ENCODE data around the gene TSHZ2. TPM values are rescaled to one million over a fixed set of nuclear protein-coding genes. Genes with fewer than 3 reads are reported as not detected.

The TSHZ2 gene
- total and polyA plus RNA-seq, 9 of the 15 experiments (the other 6 are each of a cell fraction or from before 2014, with no cell fraction given) = 0.03 to 0.20 (median 0.05) TPM; not detected in 4

DNA sequence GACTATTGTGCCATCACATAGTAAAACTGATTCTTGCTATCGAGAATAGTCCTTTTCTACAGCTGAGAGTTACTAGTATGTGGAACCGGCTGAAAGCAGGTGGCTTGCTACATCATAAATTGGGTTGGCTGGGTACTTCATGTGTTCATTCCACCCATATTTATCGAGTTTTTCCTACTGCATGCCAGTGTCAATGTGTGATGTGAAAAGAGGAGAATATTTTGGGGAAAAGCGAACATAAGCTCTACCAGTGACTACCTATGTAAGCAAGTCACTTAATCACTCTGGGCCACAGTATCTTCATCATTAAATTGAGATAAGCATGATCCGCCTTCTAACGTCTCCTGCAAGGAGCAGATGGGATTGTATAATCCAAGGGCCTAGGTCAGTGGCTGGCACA is 61.0 kb downstream of the TSHZ2 start (continued):
- TF ChIP-seq HBP1 (CRISPR knock-in tag; IDR thresholded peaks at IDR 0.05) (no peak), ETV1 (tag; conservative IDR thresholded peaks at IDR 0.05; ENCODE audit: low read depth) (no peak), MEF2D (tag; conservative IDR thresholded peaks at IDR 0.05; ENCODE audit: low read depth) (no peak)
- TF ChIP-seq, protein P1, sequence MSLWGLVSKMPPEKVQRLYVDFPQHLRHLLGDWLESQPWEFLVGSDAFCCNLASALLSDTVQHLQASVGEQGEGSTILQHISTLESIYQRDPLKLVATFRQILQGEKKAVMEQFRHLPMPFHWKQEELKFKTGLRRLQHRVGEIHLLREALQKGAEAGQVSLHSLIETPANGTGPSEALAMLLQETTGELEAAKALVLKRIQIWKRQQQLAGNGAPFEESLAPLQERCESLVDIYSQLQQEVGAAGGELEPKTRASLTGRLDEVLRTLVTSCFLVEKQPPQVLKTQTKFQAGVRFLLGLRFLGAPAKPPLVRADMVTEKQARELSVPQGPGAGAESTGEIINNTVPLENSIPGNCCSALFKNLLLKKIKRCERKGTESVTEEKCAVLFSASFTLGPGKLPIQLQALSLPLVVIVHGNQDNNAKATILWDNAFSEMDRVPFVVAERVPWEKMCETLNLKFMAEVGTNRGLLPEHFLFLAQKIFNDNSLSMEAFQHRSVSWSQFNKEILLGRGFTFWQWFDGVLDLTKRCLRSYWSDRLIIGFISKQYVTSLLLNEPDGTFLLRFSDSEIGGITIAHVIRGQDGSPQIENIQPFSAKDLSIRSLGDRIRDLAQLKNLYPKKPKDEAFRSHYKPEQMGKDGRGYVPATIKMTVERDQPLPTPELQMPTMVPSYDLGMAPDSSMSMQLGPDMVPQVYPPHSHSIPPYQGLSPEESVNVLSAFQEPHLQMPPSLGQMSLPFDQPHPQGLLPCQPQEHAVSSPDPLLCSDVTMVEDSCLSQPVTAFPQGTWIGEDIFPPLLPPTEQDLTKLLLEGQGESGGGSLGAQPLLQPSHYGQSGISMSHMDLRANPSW (CRISPR knock-in tag; IDR thresholded peaks at IDR 0.05) = no peak

GRCh38 chr20:53034899-53035298 is 62.7 kb downstream of the TSHZ2 start:
- TF ChIP-seq, protein P2, sequence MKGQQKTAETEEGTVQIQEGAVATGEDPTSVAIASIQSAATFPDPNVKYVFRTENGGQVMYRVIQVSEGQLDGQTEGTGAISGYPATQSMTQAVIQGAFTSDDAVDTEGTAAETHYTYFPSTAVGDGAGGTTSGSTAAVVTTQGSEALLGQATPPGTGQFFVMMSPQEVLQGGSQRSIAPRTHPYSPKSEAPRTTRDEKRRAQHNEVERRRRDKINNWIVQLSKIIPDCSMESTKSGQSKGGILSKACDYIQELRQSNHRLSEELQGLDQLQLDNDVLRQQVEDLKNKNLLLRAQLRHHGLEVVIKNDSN (CRISPR knock-in tag; IDR thresholded peaks at IDR 0.05) = no peak
- TF ChIP-seq ARID3B (CRISPR knock-in tag; IDR thresholded peaks at IDR 0.05; ENCODE audit: borderline replicate concordance) (no peak), FOXM1 (IDR thresholded peaks at IDR 0.05; ENCODE audit: low read depth) (no peak), FOXM1 (CRISPR knock-in tag; IDR thresholded peaks at IDR 0.05; ENCODE audit: low read depth) (no peak)
- H3K9me1 ChIP-seq (ENCODE audit: control insufficient read depth, insufficient read depth, low read length) = no peaks in the 10 kb centered on the region
- no peak overlapping the region for H3K9ac ChIP-seq (ENCODE audit: insufficient read depth in 1 of 2, low read depth in 2 of 2, low read length in 2 of 2)
- H3K4me2 ChIP-seq (ENCODE audit: insufficient read depth, low read length) = no peak overlapping the region
- in situ Hi-C loops (cut with MboI) = no loop called here
- no peak overlapping the region for H3K4me3 ChIP-seq
- no peaks in the 10 kb centered on the region for H3K79me2 ChIP-seq (ENCODE audit: control insufficient read depth, insufficient read depth, low read length)
- no peak for FAIRE-seq
- POLR2A ChIA-PET = no interaction called here
- no peak for ATAC-seq
- no peaks in the 10 kb centered on the region for H3K4me1 ChIP-seq (replicated peaks in 1 of 2; ENCODE audit: control insufficient read depth in 2 of 2, insufficient read depth in 2 of 2, low read length in 2 of 2)
- DNase-seq (ENCODE audit: extremely low read depth in 1 of 4, low spot score in 3 of 4) = no peak
- no peak overlapping the region for H3K27ac ChIP-seq (ENCODE audit: extremely low read depth, low read depth, low read length)
- H3K27me3 ChIP-seq (ENCODE audit: control insufficient read depth in 2 of 2, insufficient read depth in 2 of 2, low read length in 2 of 2) = peaks cover 6 to 8% of the 10 kb centered on the region in 2 experiments
- H3K36me3 ChIP-seq (ENCODE audit: control insufficient read depth, insufficient read depth, low read length) = no peaks in the 10 kb centered on the region
- no peaks in the 10 kb centered on the region for H3K9me3 ChIP-seq (replicated peaks; ENCODE audit: control insufficient read depth, insufficient read depth, low read depth, low read length)
- BruUV-seq (replicated peaks) = no TSS peak
- no peaks in the 10 kb centered on the region for H4K20me1 ChIP-seq (replicated peaks; ENCODE audit: control insufficient read depth, insufficient read depth, low read length)
- H2AFZ ChIP-seq (ENCODE audit: low read depth, low read length) = no peak overlapping the region
- intact Hi-C loops (cut with micrococcal nuclease) = no loop called here
- CTCF ChIA-PET (ENCODE audit: low intra/inter-chr PET ratio) = no interaction called here
- 0% methylated on average over 3 of the region's 3 CpGs for WGBS (ENCODE audit: insufficient coverage, low coverage, missing lambda C conversion rate)
